ENCODE measurements around the gene MEF2C. TPM values are rescaled to one million over a fixed set of nuclear protein-coding genes. Genes with fewer than 3 reads are reported as not detected.
A peak's percentile ranks its signal among the peaks of the same experiment; 100 is the strongest.

The MEF2C gene
- total RNA-seq, 2 donors from 2014 or later = 7.0 to 23.7 TPM

- Histone ChIP-seq H3K9me3 (no peaks in the 10 kb centered on the region), H3K4me1 (peaks cover 40% of the 10 kb centered on the region), H3K4me3 (no peak overlapping the region), H3K36me3 (replicated peaks in 1 of 2; ENCODE audit: insufficient read depth in 1 of 2, low read depth in 2 of 2) (no peaks in the 10 kb centered on the region), H3K27me3 (peaks cover 0 to 74% of the 10 kb centered on the region in 2 donors), H3K27ac (no peak overlapping the region)
- DNase-seq (no peak), ATAC-seq (no peak)
- intact Hi-C loops (cut with DNase I) = no loop called here
- 3 to 5% methylated on average over 40 to 52 of the region's 52 CpGs for WGBS, 2 donors
- TF ChIP-seq CTCF (IDR thresholded peaks at IDR 0.05) (no peak), POLR2A (IDR thresholded peaks at IDR 0.05) (no peak)
These were observed 190.8 kb downstream of the MEF2C start for GRCh38 chr5:88691945-88692868.

GRCh38 chr5:88691230-88691582, 191.8 kb downstream of the MEF2C start:
- no peak for TF ChIP-seq CTCF (IDR thresholded peaks at IDR 0.05)
- TF ChIP-seq POLR2A (IDR thresholded peaks at IDR 0.05) = no peak
- intact Hi-C loops (cut with DNase I) = no loop called here
- Histone ChIP-seq H3K27ac (no peak overlapping the region), H3K4me1 (peaks cover 40% of the 10 kb centered on the region), H3K9me3 (no peaks in the 10 kb centered on the region), H3K4me3 (no peak overlapping the region), H3K36me3 (replicated peaks in 1 of 2; ENCODE audit: insufficient read depth in 1 of 2, low read depth in 2 of 2) (no peaks in the 10 kb centered on the region), H3K27me3 (peaks cover 0 to 76% of the 10 kb centered on the region in 2 donors)
- peak; percentile 4 for ATAC-seq
- 3 to 5% methylated on average over 11 of the region's 11 CpGs for WGBS, 2 donors
- DNase-seq = no peak

GRCh38 chr5:88690409-88691229, 192.4 kb downstream of the MEF2C start:
- WGBS, 2 donors = 3 to 6% methylated on average over 47 of the region's 47 CpGs
- Histone ChIP-seq H3K36me3 (replicated peaks in 1 of 2; ENCODE audit: insufficient read depth in 1 of 2, low read depth in 2 of 2) (no peaks in the 10 kb centered on the region), H3K27me3 (peaks cover 0 to 77% of the 10 kb centered on the region in 2 donors), H3K4me1 (peaks cover 40% of the 10 kb centered on the region), H3K27ac (no peak overlapping the region), H3K4me3 (no peak overlapping the region), H3K9me3 (no peaks in the 10 kb centered on the region)
- no peak for TF ChIP-seq POLR2A (IDR thresholded peaks at IDR 0.05)
- peak; percentile 79 to 97 (median 93) for TF ChIP-seq CTCF (IDR thresholded peaks at IDR 0.05)
- ATAC-seq (peak; percentile 87), DNase-seq (peak; percentile 70 to 77 (median 72))
- intact Hi-C loops (cut with DNase I) = no loop called here

- no peak for TF ChIP-seq CTCF (IDR thresholded peaks at IDR 0.05)
- TF ChIP-seq POLR2A (IDR thresholded peaks at IDR 0.05) = no peak
- ATAC-seq (no peak), DNase-seq (no peak)
- Histone ChIP-seq H3K4me1 (peaks cover 40% of the 10 kb centered on the region), H3K27me3 (peaks cover 0 to 84% of the 10 kb centered on the region in 2 donors), H3K36me3 (replicated peaks in 1 of 2; ENCODE audit: insufficient read depth in 1 of 2, low read depth in 2 of 2) (no peaks in the 10 kb centered on the region), H3K4me3 (no peak overlapping the region), H3K9me3 (no peaks in the 10 kb centered on the region), H3K27ac (no peak overlapping the region)
- 6 to 10% methylated on average over 20 to 38 of the region's 38 CpGs for WGBS, 2 donors
- intact Hi-C loops (cut with DNase I) = loop anchor here (10.0 kb wide), 1 partner anchor 545 kb away; no protein-coding TSS in a partner anchor
These were observed 193.1 kb downstream of the MEF2C start for GRCh38 chr5:88689668-88690408.
